ENCODE results near the gene DUS2. TPM values are rescaled to one million over a fixed set of nuclear protein-coding genes. Genes with fewer than 3 reads are reported as not detected.

The DUS2 gene
- polyA plus RNA-seq, 4 donors: 7.6 to 12.6 (median 10.0) TPM

DNA sequence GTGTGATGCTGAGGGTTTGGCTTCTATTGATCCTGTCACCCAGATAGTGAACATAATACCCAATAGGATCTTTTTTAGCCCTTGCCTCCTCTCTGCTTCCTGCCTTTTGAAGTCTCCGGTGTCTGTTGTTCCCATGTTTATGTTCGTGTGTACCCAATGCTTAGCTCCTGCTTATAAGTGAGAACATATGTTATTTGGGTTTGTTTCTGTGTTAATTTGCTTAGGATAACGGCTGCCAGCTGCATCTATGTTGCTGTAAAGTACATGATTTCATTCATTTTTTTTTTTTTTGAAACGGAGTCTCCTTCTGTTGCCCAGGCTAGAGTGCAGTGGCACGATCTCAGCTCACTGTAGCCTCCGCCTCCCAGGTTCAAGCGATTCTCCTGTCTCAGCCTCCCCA is 23.0 kb downstream of the DUS2 start:
- no peaks in the 10 kb centered on the region for H3K4me1 ChIP-seq (ENCODE audit: control insufficient read depth in 3 of 3, insufficient read depth in 2 of 3, low read depth in 1 of 3, low read length in 2 of 3)
- H3K4me3 ChIP-seq (ENCODE audit: low read depth in 1 of 3, low read length in 3 of 3): no peak overlapping the region
- H3K27ac ChIP-seq (ENCODE audit: low read depth in 1 of 3, low read length in 2 of 3): no peak overlapping the region
- DNase-seq (no peak), FAIRE-seq (no peak)
- H3K27me3 ChIP-seq (ENCODE audit: control insufficient read depth in 3 of 3, insufficient read depth in 3 of 3, low read length in 3 of 3): no peaks in the 10 kb centered on the region
- H3K36me3 ChIP-seq (ENCODE audit: control insufficient read depth in 3 of 3, insufficient read depth in 2 of 3, low read depth in 1 of 3, low read length in 3 of 3): peaks cover 0 to 36% (median 2%) of the 10 kb centered on the region in 3 donors
- no peaks in the 10 kb centered on the region for H3K9me3 ChIP-seq (ENCODE audit: control insufficient read depth in 2 of 2, insufficient read depth in 1 of 2, low read depth in 1 of 2, low read length in 1 of 2)
- WGBS, 3 donors: 80 to 95% (median 89%) methylated on average over 7 of the region's 7 CpGs

DNA sequence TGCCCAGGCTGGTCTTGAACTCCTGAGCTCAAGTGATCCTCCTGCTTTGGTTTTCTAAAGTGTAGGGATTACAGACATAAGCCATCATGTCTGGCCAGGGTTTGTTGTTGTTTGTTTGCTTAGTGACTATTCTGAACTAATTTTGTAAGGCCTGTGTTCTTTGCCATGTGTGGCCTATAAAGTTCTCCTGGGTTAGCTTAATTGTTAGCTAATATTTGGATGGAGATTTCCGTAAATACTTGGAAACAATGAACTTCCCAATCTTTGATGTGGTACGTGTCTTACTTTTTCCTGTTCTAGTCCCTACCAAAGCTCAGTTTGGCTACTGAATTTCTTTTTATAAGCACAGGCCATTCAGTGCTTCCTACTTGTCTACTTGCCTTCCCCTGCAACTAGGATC is 24.9 kb downstream of the DUS2 start:
- H3K9me3 ChIP-seq (ENCODE audit: control insufficient read depth in 2 of 2, insufficient read depth in 1 of 2, low read depth in 1 of 2, low read length in 1 of 2): no peaks in the 10 kb centered on the region
- H3K4me1 ChIP-seq (ENCODE audit: control insufficient read depth in 3 of 3, insufficient read depth in 2 of 3, low read depth in 1 of 3, low read length in 2 of 3): no peaks in the 10 kb centered on the region
- FAIRE-seq (no peak), DNase-seq (no peak)
- peaks cover 0 to 43% (median 2%) of the 10 kb centered on the region in 3 donors for H3K36me3 ChIP-seq (ENCODE audit: control insufficient read depth in 3 of 3, insufficient read depth in 2 of 3, low read depth in 1 of 3, low read length in 3 of 3)
- WGBS, 3 donors: 89 to 94% (median 94%) methylated on average over 2 of the region's 2 CpGs
- H3K27ac ChIP-seq (ENCODE audit: low read depth in 1 of 3, low read length in 2 of 3): no peak overlapping the region
- no peaks in the 10 kb centered on the region for H3K27me3 ChIP-seq (ENCODE audit: control insufficient read depth in 3 of 3, insufficient read depth in 3 of 3, low read length in 3 of 3)
- H3K4me3 ChIP-seq (ENCODE audit: low read depth in 1 of 3, low read length in 3 of 3): no peak overlapping the region

DNA sequence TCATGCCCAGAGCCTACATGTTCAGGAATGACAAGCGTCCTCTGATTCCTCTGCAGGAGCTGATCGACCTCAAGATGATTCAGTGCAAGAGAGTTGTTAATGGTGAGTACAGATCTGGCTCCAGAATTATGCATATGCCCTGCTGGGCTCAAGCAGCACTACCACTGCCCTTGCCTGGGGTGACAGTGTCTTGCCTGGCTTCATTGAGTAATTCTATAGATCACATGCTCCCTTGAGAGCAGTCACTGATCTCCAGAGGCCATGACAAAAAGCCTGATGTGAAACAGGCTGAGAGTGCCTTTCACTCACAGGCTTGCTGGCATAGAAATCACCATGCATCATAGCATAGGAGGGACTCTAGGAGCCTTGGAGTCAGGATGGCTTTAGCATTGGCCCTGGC is 26.4 kb downstream of the DUS2 start:
- H3K27ac ChIP-seq (ENCODE audit: low read depth in 1 of 3, low read length in 2 of 3): no peak overlapping the region
- no peak overlapping the region for H3K4me3 ChIP-seq (ENCODE audit: low read depth in 1 of 3, low read length in 3 of 3)
- H3K36me3 ChIP-seq (ENCODE audit: control insufficient read depth in 3 of 3, insufficient read depth in 2 of 3, low read depth in 1 of 3, low read length in 3 of 3): peaks cover 0 to 45% (median 2%) of the 10 kb centered on the region in 3 donors
- H3K27me3 ChIP-seq (ENCODE audit: control insufficient read depth in 3 of 3, insufficient read depth in 3 of 3, low read length in 3 of 3): no peaks in the 10 kb centered on the region
- 93 to 97% (median 97%) methylated on average over 2 of the region's 2 CpGs for WGBS, 3 donors
- H3K4me1 ChIP-seq (ENCODE audit: control insufficient read depth in 3 of 3, insufficient read depth in 2 of 3, low read depth in 1 of 3, low read length in 2 of 3): no peaks in the 10 kb centered on the region
- DNase-seq (no peak), FAIRE-seq (no peak)
- no peaks in the 10 kb centered on the region for H3K9me3 ChIP-seq (ENCODE audit: control insufficient read depth in 2 of 2, insufficient read depth in 1 of 2, low read depth in 1 of 2, low read length in 1 of 2)

DNA sequence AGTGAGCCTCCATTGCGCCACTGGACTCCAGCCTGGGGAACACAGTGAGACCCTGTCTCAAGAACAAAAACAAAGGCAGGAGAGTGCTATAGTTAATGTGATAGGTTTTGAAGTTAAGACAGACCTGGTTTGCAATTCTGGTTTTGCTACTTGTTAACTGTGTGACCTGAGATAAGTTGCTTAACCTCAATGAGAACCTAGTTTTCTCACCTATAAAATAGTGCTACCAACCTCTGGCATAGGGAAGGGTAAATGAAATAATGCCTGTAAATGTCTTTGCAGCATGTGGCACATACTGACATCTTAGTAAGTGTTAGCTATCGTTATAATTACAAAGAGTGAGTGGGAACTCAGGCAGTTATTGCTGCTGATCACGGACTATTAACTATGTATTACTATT is 32.3 kb downstream of the DUS2 start:
- Histone ChIP-seq H3K27ac (ENCODE audit: low read depth in 1 of 3, low read length in 2 of 3) (no peak overlapping the region), H3K4me3 (ENCODE audit: low read depth in 1 of 3, low read length in 3 of 3) (no peak overlapping the region), H3K36me3 (ENCODE audit: control insufficient read depth in 3 of 3, insufficient read depth in 2 of 3, low read depth in 1 of 3, low read length in 3 of 3) (peaks cover 2 to 45% (median 5%) of the 10 kb centered on the region in 3 donors), H3K4me1 (ENCODE audit: control insufficient read depth in 3 of 3, insufficient read depth in 2 of 3, low read depth in 1 of 3, low read length in 2 of 3) (no peaks in the 10 kb centered on the region), H3K9me3 (ENCODE audit: control insufficient read depth in 2 of 2, insufficient read depth in 1 of 2, low read depth in 1 of 2, low read length in 1 of 2) (no peaks in the 10 kb centered on the region), H3K27me3 (ENCODE audit: control insufficient read depth in 3 of 3, insufficient read depth in 3 of 3, low read length in 3 of 3) (no peaks in the 10 kb centered on the region)
- 93 to 97% (median 94%) methylated on average over 3 of the region's 3 CpGs for WGBS, 3 donors
- DNase-seq (no peak), FAIRE-seq (no peak)

DNA sequence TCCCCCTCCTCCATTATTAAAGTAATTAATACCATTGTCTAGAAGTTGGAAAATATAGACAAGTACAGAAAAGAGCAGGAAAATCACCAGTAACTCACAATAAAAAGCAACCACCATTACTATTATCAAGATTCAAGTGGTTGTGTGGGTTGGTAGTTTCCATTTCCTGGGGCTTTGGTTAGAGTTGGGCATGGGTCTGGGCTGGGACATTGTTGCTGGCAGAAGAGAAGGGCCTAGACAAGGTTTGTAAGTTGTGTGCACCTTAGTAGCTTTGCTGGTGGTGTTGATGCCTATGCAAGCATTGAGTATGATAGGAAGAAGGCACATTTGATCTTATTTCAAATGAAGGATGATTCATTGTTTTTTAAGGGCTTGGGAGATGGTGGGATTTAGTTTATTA is 36.7 kb downstream of the DUS2 start:
- no peak for FAIRE-seq
- Histone ChIP-seq H3K27me3 (ENCODE audit: control insufficient read depth in 3 of 3, insufficient read depth in 3 of 3, low read length in 3 of 3) (no peaks in the 10 kb centered on the region), H3K4me3 (ENCODE audit: low read depth in 1 of 3, low read length in 3 of 3) (no peak overlapping the region), H3K4me1 (ENCODE audit: control insufficient read depth in 3 of 3, insufficient read depth in 2 of 3, low read depth in 1 of 3, low read length in 2 of 3) (no peaks in the 10 kb centered on the region), H3K36me3 (ENCODE audit: control insufficient read depth in 3 of 3, insufficient read depth in 2 of 3, low read depth in 1 of 3, low read length in 3 of 3) (peaks cover 2 to 47% (median 4%) of the 10 kb centered on the region in 3 donors), H3K27ac (ENCODE audit: low read depth in 1 of 3, low read length in 2 of 3) (no peak overlapping the region), H3K9me3 (ENCODE audit: control insufficient read depth in 2 of 2, insufficient read depth in 1 of 2, low read depth in 1 of 2, low read length in 1 of 2) (no peaks in the 10 kb centered on the region)
- DNase-seq: no peak

DNA sequence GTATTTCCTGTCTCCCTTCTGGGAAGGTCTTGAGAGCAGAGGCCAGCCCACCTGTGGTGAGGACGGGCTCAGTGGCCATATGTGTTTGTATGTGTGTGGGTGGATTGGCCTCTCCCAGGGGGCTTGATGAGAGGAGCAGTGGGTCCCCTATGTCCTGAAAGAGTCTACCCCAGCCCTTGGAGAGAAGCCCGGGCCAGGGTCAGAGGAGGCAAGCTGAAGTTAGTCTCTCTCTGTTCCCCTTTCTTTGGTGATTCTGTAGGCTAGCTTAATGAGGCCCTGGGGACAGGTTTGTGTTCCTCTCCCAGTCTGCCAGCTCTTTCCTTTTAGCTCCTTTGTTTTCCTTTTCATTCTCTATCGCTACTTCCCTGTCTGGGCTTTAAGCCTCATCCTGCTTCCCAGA is 38.3 kb downstream of the DUS2 start:
- FAIRE-seq (no peak), DNase-seq (no peak)
- Histone ChIP-seq H3K36me3 (ENCODE audit: control insufficient read depth in 3 of 3, insufficient read depth in 2 of 3, low read depth in 1 of 3, low read length in 3 of 3) (peaks cover 0 to 53% (median 4%) of the 10 kb centered on the region in 3 donors), H3K9me3 (ENCODE audit: control insufficient read depth in 2 of 2, insufficient read depth in 1 of 2, low read depth in 1 of 2, low read length in 1 of 2) (no peaks in the 10 kb centered on the region), H3K27me3 (ENCODE audit: control insufficient read depth in 3 of 3, insufficient read depth in 3 of 3, low read length in 3 of 3) (no peaks in the 10 kb centered on the region), H3K27ac (ENCODE audit: low read depth in 1 of 3, low read length in 2 of 3) (no peak overlapping the region), H3K4me3 (ENCODE audit: low read depth in 1 of 3, low read length in 3 of 3) (no peak overlapping the region), H3K4me1 (ENCODE audit: control insufficient read depth in 3 of 3, insufficient read depth in 2 of 3, low read depth in 1 of 3, low read length in 2 of 3) (no peaks in the 10 kb centered on the region)
- 83 to 94% (median 90%) methylated on average over 3 of the region's 3 CpGs for WGBS, 3 donors

DNA sequence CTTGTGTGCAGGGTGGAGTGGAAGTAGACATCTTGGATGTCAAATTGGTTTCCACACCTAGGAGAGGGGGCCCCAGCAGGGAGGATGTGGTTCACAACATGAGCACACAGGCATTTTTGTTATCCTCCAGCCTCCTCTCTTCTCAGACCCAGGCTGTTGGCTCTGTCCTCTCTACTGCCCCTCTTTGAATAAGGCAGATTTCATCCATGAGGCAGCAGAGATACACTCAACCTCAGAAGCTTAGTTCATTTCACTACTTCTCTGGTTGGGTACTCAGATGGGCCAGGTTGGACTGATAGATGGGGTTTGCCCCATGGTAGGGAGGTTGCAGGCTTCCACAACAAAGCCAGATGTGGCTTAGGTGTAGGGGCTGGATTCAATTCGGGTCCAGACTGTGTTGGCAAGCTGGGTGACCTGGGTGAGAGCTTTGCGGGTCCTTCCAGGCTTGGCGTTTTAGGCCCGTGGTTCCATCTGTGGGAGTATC is 39.9 kb downstream of the DUS2 start:
- WGBS, 3 donors: 86 to 91% (median 87%) methylated on average over 4 of the region's 4 CpGs
- peaks cover 0 to 2% (median 0%) of the 10 kb centered on the region in 3 donors for H3K4me1 ChIP-seq (ENCODE audit: control insufficient read depth in 3 of 3, insufficient read depth in 2 of 3, low read depth in 1 of 3, low read length in 2 of 3)
- no peak for FAIRE-seq
- no peak for DNase-seq
- peaks cover 0 to 55% (median 4%) of the 10 kb centered on the region in 3 donors for H3K36me3 ChIP-seq (ENCODE audit: control insufficient read depth in 3 of 3, insufficient read depth in 2 of 3, low read depth in 1 of 3, low read length in 3 of 3)
- no peaks in the 10 kb centered on the region for H3K9me3 ChIP-seq (ENCODE audit: control insufficient read depth in 2 of 2, insufficient read depth in 1 of 2, low read depth in 1 of 2, low read length in 1 of 2)
- H3K27ac ChIP-seq (ENCODE audit: low read depth in 1 of 3, low read length in 2 of 3): no peak overlapping the region
- H3K4me3 ChIP-seq (ENCODE audit: low read depth in 1 of 3, low read length in 3 of 3): no peak overlapping the region
- H3K27me3 ChIP-seq (ENCODE audit: control insufficient read depth in 3 of 3, insufficient read depth in 3 of 3, low read length in 3 of 3): no peaks in the 10 kb centered on the region

DNA sequence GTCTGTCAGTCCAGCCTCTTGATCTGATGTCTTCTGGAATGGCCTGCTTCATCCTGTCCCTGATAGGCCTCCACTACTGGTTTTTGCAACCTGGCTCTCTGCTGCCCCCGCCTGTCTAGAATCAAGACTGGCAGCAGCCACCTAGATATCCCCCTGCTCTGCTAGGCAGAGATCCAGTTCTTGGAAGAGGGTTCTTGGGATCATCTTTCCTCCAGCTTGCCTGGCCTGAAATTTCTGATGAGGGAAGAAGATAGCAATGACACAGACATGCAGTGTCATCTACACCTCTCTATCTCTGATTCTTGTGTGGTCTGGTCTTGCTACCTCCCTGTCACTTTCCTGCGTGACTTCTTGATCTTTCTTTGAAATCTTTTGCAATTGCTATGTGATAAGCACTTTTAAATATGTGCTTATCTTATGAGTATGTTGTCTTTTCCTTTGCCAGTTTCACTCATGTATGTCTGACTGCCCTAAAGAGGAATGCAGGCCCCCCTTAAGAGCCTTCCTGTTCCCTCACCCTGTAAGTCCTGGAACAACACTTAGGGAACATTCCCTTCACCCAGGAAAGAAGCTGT is 41.8 kb downstream of the DUS2 start:
- Histone ChIP-seq H3K36me3 (ENCODE audit: control insufficient read depth in 3 of 3, insufficient read depth in 2 of 3, low read depth in 1 of 3, low read length in 3 of 3) (peaks cover 0 to 62% (median 6%) of the 10 kb centered on the region in 3 donors), H3K27me3 (ENCODE audit: control insufficient read depth in 3 of 3, insufficient read depth in 3 of 3, low read length in 3 of 3) (no peaks in the 10 kb centered on the region), H3K4me1 (ENCODE audit: control insufficient read depth in 3 of 3, insufficient read depth in 2 of 3, low read depth in 1 of 3, low read length in 2 of 3) (peaks cover 0 to 7% (median 0%) of the 10 kb centered on the region in 3 donors), H3K9me3 (ENCODE audit: control insufficient read depth in 2 of 2, insufficient read depth in 1 of 2, low read depth in 1 of 2, low read length in 1 of 2) (no peaks in the 10 kb centered on the region), H3K4me3 (ENCODE audit: low read depth in 1 of 3, low read length in 3 of 3) (no peak overlapping the region), H3K27ac (ENCODE audit: low read depth in 1 of 3, low read length in 2 of 3) (peak overlapping the region in 1 of 3 donors; percentile 36)
- peak; percentile 69 for DNase-seq
- no peak for FAIRE-seq
- WGBS, 3 donors: 42 to 47% (median 44%) methylated on average over 2 of the region's 2 CpGs
